ENCODE measurements around the gene CPS1.

CPS1 gene

GRCh38 chr2:210642333-210642732 is 85.9 kb downstream of the CPS1 start:
- Mint-ChIP-seq H3K9me3 (no peaks in the 10 kb centered on the region), H3K4me3 (no peak overlapping the region), H3K4me1 (ENCODE audit: low read depth in 2 of 2) (no peaks in the 10 kb centered on the region), H3K27me3 (no peaks in the 10 kb centered on the region), H3K27ac (no peak overlapping the region), H3K36me3 (ENCODE audit: insufficient read depth) (no peaks in the 10 kb centered on the region)
- no peak for ATAC-seq (replicated peaks)
- no peak for DNase-seq

DNA sequence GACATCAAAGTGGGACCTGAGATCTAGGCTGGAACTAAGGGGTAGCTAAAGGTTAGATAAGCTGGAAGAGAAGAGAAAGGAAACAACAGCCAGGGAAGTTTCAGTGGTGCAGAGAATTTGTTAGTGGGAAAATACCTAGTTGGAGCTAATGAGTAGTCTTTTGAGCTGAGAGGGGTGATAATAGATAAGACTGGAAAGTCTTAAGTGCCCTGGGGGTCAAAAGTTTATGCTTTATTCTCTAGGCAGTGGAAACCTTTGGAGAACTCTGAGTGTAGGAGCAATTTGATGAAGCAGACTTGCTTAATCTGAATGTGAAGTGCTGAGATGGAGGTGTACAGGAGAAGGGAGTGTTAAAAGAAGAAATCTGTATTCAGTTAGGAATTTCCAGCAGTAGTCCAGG is 90.8 kb downstream of the CPS1 start:
- no peak for ATAC-seq (replicated peaks)
- H3K4me1 Mint-ChIP-seq (ENCODE audit: low read depth in 2 of 2), result no peaks in the 10 kb centered on the region
- H3K36me3 Mint-ChIP-seq (ENCODE audit: insufficient read depth), result no peaks in the 10 kb centered on the region
- no peaks in the 10 kb centered on the region for H3K27me3 Mint-ChIP-seq
- no peak overlapping the region for H3K27ac Mint-ChIP-seq
- no peak for DNase-seq
- H3K4me3 Mint-ChIP-seq, result no peak overlapping the region
- no peaks in the 10 kb centered on the region for H3K9me3 Mint-ChIP-seq

DNA sequence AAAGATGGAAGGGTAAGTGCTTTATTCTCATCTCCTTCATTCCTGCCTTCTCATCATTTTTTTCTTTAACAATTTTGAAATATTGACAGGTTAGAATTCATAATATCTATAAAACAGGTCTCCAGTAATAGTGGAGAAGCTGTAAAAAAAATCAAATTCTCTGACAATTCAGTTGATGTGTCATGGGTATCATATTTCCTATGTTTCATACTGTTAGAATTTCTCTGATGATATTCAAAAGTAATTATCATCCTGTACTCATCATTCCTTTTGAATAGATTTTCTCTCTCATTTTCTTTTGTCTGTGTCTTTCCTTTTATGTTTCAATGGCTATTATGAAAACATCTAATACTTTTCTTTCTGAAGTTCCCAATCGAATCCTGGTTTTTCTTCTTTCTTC is 97.7 kb downstream of the CPS1 start:
- H3K27me3 Mint-ChIP-seq, result no peaks in the 10 kb centered on the region
- H3K36me3 Mint-ChIP-seq (ENCODE audit: insufficient read depth), result no peaks in the 10 kb centered on the region
- no peak overlapping the region for H3K4me3 Mint-ChIP-seq
- H3K9me3 Mint-ChIP-seq, result peaks cover 0 to 4% of the 10 kb centered on the region in 2 donors
- DNase-seq (no peak), ATAC-seq (replicated peaks) (no peak)
- no peak overlapping the region for H3K27ac Mint-ChIP-seq
- H3K4me1 Mint-ChIP-seq (ENCODE audit: low read depth in 2 of 2), result no peaks in the 10 kb centered on the region

DNA sequence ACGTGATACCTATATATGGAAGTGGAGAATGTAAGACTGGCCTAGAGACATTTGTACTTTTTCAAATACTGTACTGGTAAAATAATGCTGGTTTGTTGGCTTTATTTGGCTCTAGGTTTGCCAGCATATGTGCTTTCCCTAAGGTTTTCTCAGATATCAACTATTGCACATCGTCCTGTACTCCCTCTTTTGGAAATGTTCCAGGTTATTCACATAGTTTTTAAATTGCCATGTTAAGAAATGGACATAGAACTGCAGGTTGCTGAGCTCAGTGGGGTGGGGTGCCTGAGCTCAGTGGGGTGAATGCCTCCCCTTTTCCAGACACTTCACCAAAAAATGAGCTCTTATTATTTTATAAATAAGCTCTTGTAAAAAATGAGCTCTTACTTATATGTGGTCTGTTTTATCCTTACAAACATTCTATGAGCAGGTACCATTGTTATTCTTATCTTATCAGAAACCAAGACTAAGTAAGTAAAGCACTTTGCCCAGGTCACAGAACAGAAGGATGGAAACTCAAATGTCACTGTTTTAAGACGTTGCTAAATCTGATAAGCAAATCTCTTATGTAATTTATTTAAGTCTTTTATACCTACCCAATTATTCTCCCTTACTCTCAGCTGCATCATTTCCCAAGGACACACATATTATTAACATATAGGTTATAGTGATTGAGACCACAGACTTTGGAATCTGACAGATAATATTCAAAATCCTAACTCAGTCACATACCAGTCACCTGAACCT is 99.0 kb downstream of the CPS1 start:
- H3K27ac Mint-ChIP-seq, result no peak overlapping the region
- H3K27me3 Mint-ChIP-seq, result no peaks in the 10 kb centered on the region
- peaks cover 0 to 14% of the 10 kb centered on the region in 2 donors for H3K9me3 Mint-ChIP-seq
- DNase-seq (no peak), ATAC-seq (replicated peaks) (no peak)
- H3K36me3 Mint-ChIP-seq (ENCODE audit: insufficient read depth), result no peaks in the 10 kb centered on the region
- no peak overlapping the region for H3K4me3 Mint-ChIP-seq
- no peaks in the 10 kb centered on the region for H3K4me1 Mint-ChIP-seq (ENCODE audit: low read depth in 2 of 2)

GRCh38 chr2:210657874-210658273 is 101.5 kb downstream of the CPS1 start:
- ATAC-seq (replicated peaks), result no peak
- no peak overlapping the region for H3K4me3 Mint-ChIP-seq
- H3K9me3 Mint-ChIP-seq, result peaks cover 0 to 14% of the 10 kb centered on the region in 2 donors
- DNase-seq, result no peak
- no peak overlapping the region for H3K27ac Mint-ChIP-seq
- H3K36me3 Mint-ChIP-seq (ENCODE audit: insufficient read depth), result no peaks in the 10 kb centered on the region
- no peaks in the 10 kb centered on the region for H3K4me1 Mint-ChIP-seq (ENCODE audit: low read depth in 2 of 2)
- H3K27me3 Mint-ChIP-seq, result no peaks in the 10 kb centered on the region

- H3K27me3 Mint-ChIP-seq, result no peaks in the 10 kb centered on the region
- DNase-seq, result no peak
- peaks cover 0 to 14% of the 10 kb centered on the region in 2 donors for H3K9me3 Mint-ChIP-seq
- no peak overlapping the region for H3K27ac Mint-ChIP-seq
- ATAC-seq (replicated peaks), result no peak
- H3K4me3 Mint-ChIP-seq, result no peak overlapping the region
- no peaks in the 10 kb centered on the region for H3K36me3 Mint-ChIP-seq (ENCODE audit: insufficient read depth)
- no peaks in the 10 kb centered on the region for H3K4me1 Mint-ChIP-seq (ENCODE audit: low read depth in 2 of 2)
Observed at GRCh38 chr2:210660751-210661150, 104.4 kb downstream of the CPS1 start.

GRCh38 chr2:210662560-210662959 is 106.2 kb downstream of the CPS1 start:
- Mint-ChIP-seq H3K9me3 (peaks cover 0 to 14% of the 10 kb centered on the region in 2 donors), H3K4me3 (no peak overlapping the region), H3K27ac (no peak overlapping the region), H3K36me3 (ENCODE audit: insufficient read depth) (no peaks in the 10 kb centered on the region), H3K4me1 (ENCODE audit: low read depth in 2 of 2) (no peaks in the 10 kb centered on the region), H3K27me3 (no peaks in the 10 kb centered on the region)
- ATAC-seq (replicated peaks) (no peak), DNase-seq (no peak)

DNA sequence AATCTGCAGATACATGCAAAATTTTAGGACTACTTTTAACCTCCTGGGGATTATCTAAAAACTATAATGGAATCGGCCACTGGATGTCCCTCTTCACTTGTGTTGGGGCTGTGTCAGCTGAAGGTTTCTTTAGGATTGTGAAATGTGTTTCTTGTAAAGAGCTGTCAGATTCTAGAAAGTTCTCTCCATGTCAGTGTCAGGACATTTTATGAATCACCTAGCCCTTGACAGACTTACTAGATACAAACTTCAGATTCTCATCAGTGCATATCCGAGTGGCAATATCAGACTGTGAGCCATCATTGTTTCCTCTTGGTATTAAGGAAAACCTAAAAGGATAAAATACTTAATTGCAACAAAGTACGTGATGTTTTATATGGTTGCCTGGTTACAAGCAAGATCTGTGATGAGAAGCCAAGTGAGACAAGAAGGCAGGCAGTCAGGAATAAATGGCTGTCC is 107.3 kb downstream of the CPS1 start:
- no peak for DNase-seq
- no peaks in the 10 kb centered on the region for H3K4me1 Mint-ChIP-seq (ENCODE audit: low read depth in 2 of 2)
- H3K9me3 Mint-ChIP-seq, result peaks cover 0 to 14% of the 10 kb centered on the region in 2 donors
- ATAC-seq (replicated peaks), result no peak
- no peak overlapping the region for H3K4me3 Mint-ChIP-seq
- no peaks in the 10 kb centered on the region for H3K36me3 Mint-ChIP-seq (ENCODE audit: insufficient read depth)
- no peak overlapping the region for H3K27ac Mint-ChIP-seq
- no peaks in the 10 kb centered on the region for H3K27me3 Mint-ChIP-seq

DNA sequence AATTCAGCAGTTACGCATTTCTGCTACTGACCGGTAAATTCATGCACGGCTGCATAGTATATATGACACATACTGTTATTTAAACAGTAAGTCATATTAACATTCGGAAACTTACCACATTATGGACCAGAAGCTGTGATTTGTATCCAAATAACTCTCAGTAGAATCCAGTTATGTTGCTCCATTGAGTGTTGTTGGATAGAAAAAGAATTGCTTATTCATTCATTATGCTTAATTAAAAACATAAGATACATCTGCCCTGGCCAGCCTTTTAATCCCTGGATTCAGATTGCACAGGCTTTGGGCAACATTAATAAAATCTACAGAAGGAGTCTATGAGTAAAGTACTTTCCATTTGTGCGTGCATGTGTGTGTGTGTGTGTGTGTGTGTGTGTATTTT is 111.3 kb downstream of the CPS1 start:
- Mint-ChIP-seq H3K27ac (no peak overlapping the region), H3K27me3 (no peaks in the 10 kb centered on the region), H3K36me3 (ENCODE audit: insufficient read depth) (no peaks in the 10 kb centered on the region), H3K4me3 (no peak overlapping the region), H3K9me3 (no peaks in the 10 kb centered on the region), H3K4me1 (ENCODE audit: low read depth in 2 of 2) (no peaks in the 10 kb centered on the region)
- DNase-seq, result no peak
- no peak for ATAC-seq (replicated peaks)

DNA sequence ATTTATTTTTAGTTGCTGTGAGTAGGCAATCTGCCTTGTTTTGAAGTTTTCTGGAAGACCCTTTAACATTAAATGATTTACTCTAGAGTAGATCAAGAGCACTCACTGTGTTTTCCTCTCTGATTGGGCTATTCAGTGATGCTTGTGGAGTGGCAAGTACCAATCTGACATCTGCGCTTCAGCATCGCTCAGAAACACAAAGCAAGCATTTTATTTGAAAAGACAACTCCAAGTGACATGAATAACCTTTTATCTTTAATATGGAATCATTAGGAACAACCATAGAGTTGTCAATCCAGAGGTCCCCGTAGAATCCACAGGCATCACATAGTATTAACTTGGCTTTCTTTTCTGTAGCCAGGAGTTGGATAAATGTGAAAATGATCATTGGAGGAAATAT is 114.7 kb downstream of the CPS1 start:
- Mint-ChIP-seq H3K4me1 (ENCODE audit: low read depth in 2 of 2) (no peaks in the 10 kb centered on the region), H3K9me3 (no peaks in the 10 kb centered on the region), H3K27ac (no peak overlapping the region), H3K4me3 (no peak overlapping the region), H3K27me3 (no peaks in the 10 kb centered on the region), H3K36me3 (ENCODE audit: insufficient read depth) (no peaks in the 10 kb centered on the region)
- DNase-seq, result no peak
- ATAC-seq (replicated peaks), result no peak

GRCh38 chr2:210673117-210673516 is 116.7 kb downstream of the CPS1 start:
- H3K36me3 Mint-ChIP-seq (ENCODE audit: insufficient read depth), result no peaks in the 10 kb centered on the region
- H3K4me3 Mint-ChIP-seq, result no peak overlapping the region
- no peaks in the 10 kb centered on the region for H3K9me3 Mint-ChIP-seq
- H3K27me3 Mint-ChIP-seq, result no peaks in the 10 kb centered on the region
- no peak for DNase-seq
- H3K4me1 Mint-ChIP-seq (ENCODE audit: low read depth in 2 of 2), result no peaks in the 10 kb centered on the region
- no peak for ATAC-seq (replicated peaks)
- H3K27ac Mint-ChIP-seq, result no peak overlapping the region

- Mint-ChIP-seq H3K4me1 (ENCODE audit: low read depth in 2 of 2) (no peaks in the 10 kb centered on the region), H3K36me3 (ENCODE audit: insufficient read depth) (no peaks in the 10 kb centered on the region), H3K4me3 (no peak overlapping the region)
Observed at GRCh38 chr2:210676067-210676466, 119.7 kb downstream of the CPS1 start.

GRCh38 chr2:210681491-210681890 is 125.1 kb downstream of the CPS1 start:
- DNase-seq (no peak), ATAC-seq (replicated peaks) (no peak)
- Mint-ChIP-seq H3K27ac (no peak overlapping the region), H3K4me1 (ENCODE audit: low read depth in 2 of 2) (no peaks in the 10 kb centered on the region), H3K27me3 (no peaks in the 10 kb centered on the region), H3K9me3 (peaks cover 4 to 9% of the 10 kb centered on the region in 2 donors), H3K36me3 (ENCODE audit: insufficient read depth) (no peaks in the 10 kb centered on the region), H3K4me3 (no peak overlapping the region)

More at GRCh38 chr2:210676067-210676466, 119.7 kb downstream of the CPS1 start:
- no peaks in the 10 kb centered on the region for H3K27me3 Mint-ChIP-seq
- ATAC-seq (replicated peaks) (no peak), DNase-seq (no peak)
- peaks cover 0 to 9% of the 10 kb centered on the region in 2 donors for H3K9me3 Mint-ChIP-seq
- H3K27ac Mint-ChIP-seq, result no peak overlapping the region

DNA sequence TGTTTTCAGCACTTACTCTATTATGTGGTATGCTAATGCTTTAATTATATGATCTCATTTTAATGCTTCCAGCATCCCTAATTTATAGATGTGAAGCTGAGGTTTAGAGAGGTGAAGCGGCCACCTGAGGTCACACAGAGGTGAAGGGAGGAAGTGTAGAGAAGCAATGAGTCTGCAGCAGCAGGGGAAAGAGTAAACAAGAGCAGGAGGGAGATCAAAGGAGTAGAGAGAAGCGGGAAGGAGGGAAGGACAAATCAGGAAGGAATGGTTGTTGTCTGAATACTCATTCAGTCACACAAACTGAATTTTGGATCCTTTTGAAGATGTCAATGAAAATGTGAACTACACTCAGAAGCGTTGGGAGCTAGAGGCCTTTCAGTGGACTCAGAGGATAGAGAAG is 130.0 kb downstream of the CPS1 start:
- no peaks in the 10 kb centered on the region for H3K36me3 Mint-ChIP-seq (ENCODE audit: insufficient read depth)
- H3K9me3 Mint-ChIP-seq, result peaks cover 0 to 9% of the 10 kb centered on the region in 2 donors
- ATAC-seq (replicated peaks), result no peak
- no peak overlapping the region for H3K27ac Mint-ChIP-seq
- no peaks in the 10 kb centered on the region for H3K27me3 Mint-ChIP-seq
- DNase-seq, result no peak
- H3K4me1 Mint-ChIP-seq (ENCODE audit: low read depth in 2 of 2), result no peaks in the 10 kb centered on the region
- no peak overlapping the region for H3K4me3 Mint-ChIP-seq

All from effector memory CD8-positive, alpha-beta T cell (primary cell).